K562 (cell line): ENCODE results near the gene ZNF701. TPM values are rescaled to one million over a fixed set of nuclear protein-coding genes. Genes with fewer than 3 reads are reported as not detected.
A peak's percentile ranks its signal among the peaks of the same experiment; 100 is the strongest.

Experiments
- ATAC-seq: fragments of 200-7000 bp; cut with Tn5 transposase; 3 replicates; pipeline ENCODE4 v1.9.1; 2020; ENCODE audit warnings: moderate library complexity
- BruUV-seq: library from RNA; stranded (reverse); fragments of 400-500 nt; replicated peaks from 2 replicates; lab custom pipeline; 2021; lab: Mats Ljungman, UMichigan
- CTCF ChIA-PET: fragments of 300-600 bp; formaldehyde crosslinking; extraction: SDS; loops from one replicate; lab custom pipeline; 2021; ENCODE audit warnings: low intra/inter-chr PET ratio; lab: Yijun Ruan, JAX
- POLR2A ChIA-PET: fragments of 300-600, 350-650 bp; sonication (Branson Sonifier 250); formaldehyde crosslinking; extraction: SDS; loops from one replicate; lab custom pipeline; 2021; ENCODE audit warnings: antibody characterized with exemption, inconsistent platforms; lab: Yijun Ruan, JAX
- DNase-seq, 4 experiments: peaks; one replicate each; pipeline versions ENCODE4 v3.0.0 to v3.0.0-alpha.2; 2011 to 2018; ENCODE audit warnings: low spot score in 3 of 4, mixed read lengths in 3 of 4; ENCODE audit errors: extremely low read depth in 1 of 4
- FAIRE-seq: peaks from 2 replicates; lab custom pipeline; 2011; peaks lifted over from hg19 to GRCh38; lab: Jason Lieb, UNC
- H2AFZ ChIP-seq: 2 replicates; pipeline ENCODE4 v1.6.0; 2011; ENCODE audit warnings: low read depth, low read length, control low read depth, inconsistent platforms
- H3K27ac ChIP-seq: fragments of 200-600 bp; 3 replicates; pipeline ENCODE4 v1.8.0; 2011; ENCODE audit warnings: low read depth, mild to moderate bottlenecking, control low read depth, inconsistent platforms, low read length, moderate library complexity, mixed read lengths; ENCODE audit errors: extremely low read depth
- H3K27me3 ChIP-seq, 2 experiments: fragments of 300-600 bp in 1 of 2; 2 replicates in 1 of 2; 3 replicates in 1 of 2; pipeline versions ENCODE4 v1.6.0 to v1.8.0; 2011; ENCODE audit warnings: inconsistent platforms in 2 of 2, low read length in 2 of 2, mild to moderate bottlenecking in 1 of 2, mixed read lengths in 1 of 2, moderate library complexity in 1 of 2; ENCODE audit not compliant: control insufficient read depth in 2 of 2, insufficient read depth in 2 of 2
- H3K36me3 ChIP-seq: fragments of 300-600 bp; 3 replicates; pipeline ENCODE4 v1.8.0; 2011; ENCODE audit warnings: mild to moderate bottlenecking, low read length, inconsistent platforms; ENCODE audit not compliant: control insufficient read depth, insufficient read depth
- H3K4me1 ChIP-seq, 2 experiments: fragments of 200-600 bp in 1 of 2; replicated peaks in 1 of 2; 2 replicates in 1 of 2; 3 replicates in 1 of 2; pipeline versions ENCODE4 v1.5.1 to v1.8.0; 2011; ENCODE audit warnings: inconsistent platforms in 2 of 2, low read length in 2 of 2, mild to moderate bottlenecking in 1 of 2, mixed read lengths in 1 of 2, moderate library complexity in 1 of 2; ENCODE audit not compliant: control insufficient read depth in 2 of 2, insufficient read depth in 2 of 2
- H3K4me2 ChIP-seq: 2 replicates; pipeline ENCODE4 v1.6.1; 2011; ENCODE audit warnings: low read length, control low read depth, inconsistent platforms, mixed read lengths; ENCODE audit not compliant: insufficient read depth
- H3K4me3 ChIP-seq: fragments of 200-600 bp; sonication (generic), shearing (Covaris generic); 2 replicates; pipeline ENCODE4 v1.5.1; 2016; ENCODE audit warnings: control low read depth, inconsistent platforms
- H3K79me2 ChIP-seq: fragments of 200-600 bp; 3 replicates; pipeline ENCODE4 v1.8.0; 2011; ENCODE audit warnings: low read length, inconsistent platforms; ENCODE audit not compliant: control insufficient read depth, insufficient read depth
- H3K9ac ChIP-seq, 2 experiments: 2 replicates each; pipeline versions ENCODE4 v1.6.0 to v1.6.1; 2011; ENCODE audit warnings: low read depth in 2 of 2, low read length in 2 of 2, control low read depth in 1 of 2, inconsistent platforms in 1 of 2, mild to moderate bottlenecking in 1 of 2, mixed read lengths in 1 of 2; ENCODE audit not compliant: insufficient read depth in 1 of 2
- H3K9me1 ChIP-seq: one replicate; pipeline ENCODE4 v1.6.0; 2011; ENCODE audit warnings: inconsistent platforms, mild to moderate bottlenecking, low read length, moderate library complexity; ENCODE audit not compliant: control insufficient read depth, insufficient read depth
- H3K9me3 ChIP-seq: replicated peaks from 2 replicates; pipeline ENCODE4 v1.5.1; 2011; ENCODE audit warnings: low read depth, low read length, inconsistent platforms; ENCODE audit not compliant: control insufficient read depth, insufficient read depth
- H4K20me1 ChIP-seq: replicated peaks from 2 replicates; pipeline ENCODE4 v1.6.1; 2011; ENCODE audit warnings: low read length, inconsistent platforms, mixed read lengths; ENCODE audit not compliant: control insufficient read depth, insufficient read depth
- BRF2 ChIP-seq: IDR thresholded peaks from 3 replicates; pipeline ENCODE4 v1.6.1; 2011; ENCODE audit warnings: borderline replicate concordance, mild to moderate bottlenecking; ENCODE audit not compliant: insufficient read length, insufficient read depth
- CBFA2T3 ChIP-seq: fragments of 450-650 bp; IDR thresholded peaks from 2 replicates; pipeline ENCODE4 v1.6.1; 2017
- EP300 ChIP-seq: IDR thresholded peaks from 2 replicates; pipeline ENCODE4 v1.6.1; 2012; ENCODE audit warnings: low read length, improper control_type of control experiment
- FOSL1 ChIP-seq: fragments of 200-800 bp; sonication (Bioruptor generic); conservative IDR thresholded peaks from 2 replicates; pipeline ENCODE4 v1.6.1; 2016; ENCODE audit warnings: missing genetic modification characterization, missing compliant biosample characterization
- HNRNPH1 ChIP-seq: fragments of 200-400 bp; formaldehyde crosslinking; optimal IDR thresholded peaks from 2 replicates; pipeline ENCODE3; 2017; ENCODE audit warnings: low read depth, mild to moderate bottlenecking, low read length, moderate library complexity
- HOXB6 ChIP-seq: fragments of 250-450 bp; sonication (Bioruptor Pico); IDR thresholded peaks from 2 replicates; pipeline ENCODE4 v1.5.1; 2022; ENCODE audit warnings: mild to moderate bottlenecking, borderline replicate concordance
- JUN ChIP-seq, 2 experiments: sonication (generic) in 1 of 2; formaldehyde crosslinking in 1 of 2; IDR thresholded peaks; 2 replicates each; pipeline versions ENCODE4 v1.6.1 to v1.8.0; 2012 to 2022; ENCODE audit warnings: borderline replicate concordance in 2 of 2, mild to moderate bottlenecking in 2 of 2, improper control_type of control experiment in 1 of 2, low read depth in 1 of 2, low read length in 1 of 2, missing genetic modification reagents in 1 of 2
- MAX ChIP-seq: sonication (generic); formaldehyde crosslinking; IDR thresholded peaks from 2 replicates; pipeline ENCODE4 v1.9.0; 2022; ENCODE audit warnings: mild to moderate bottlenecking, missing genetic modification reagents
- MTA2 ChIP-seq: fragments of 450-650 bp; IDR thresholded peaks from 2 replicates; pipeline ENCODE4 v1.6.1; 2016; ENCODE audit warnings: low read depth
- NCOR1 ChIP-seq: fragments of 450-650 bp; IDR thresholded peaks from 2 replicates; pipeline ENCODE4 v1.6.1; 2016; ENCODE audit warnings: mild to moderate bottlenecking, moderate library complexity
- PHF20 ChIP-seq: fragments of 450-650 bp; IDR thresholded peaks from 2 replicates; pipeline ENCODE4 v1.6.1; 2018; ENCODE audit not compliant: partially characterized antibody
- SIX5 ChIP-seq, 2 experiments: IDR thresholded peaks; 2 replicates each; pipeline ENCODE4 v1.6.1; 2011; ENCODE audit warnings: low read length in 2 of 2, borderline replicate concordance in 1 of 2, low read depth in 1 of 2, mild to moderate bottlenecking in 1 of 2, moderate library complexity in 1 of 2; ENCODE audit not compliant: insufficient read depth in 1 of 2
- SOX6 ChIP-seq: fragments of 450-650 bp; IDR thresholded peaks from 2 replicates; pipeline ENCODE4 v1.6.1; 2014; ENCODE audit warnings: mild to moderate bottlenecking
- SP1 ChIP-seq: sonication (generic); formaldehyde crosslinking; IDR thresholded peaks from 2 replicates; pipeline ENCODE4 v1.8.1; 2022; ENCODE audit warnings: mild to moderate bottlenecking, missing genetic modification reagents
- TRIM24 ChIP-seq, 2 experiments: fragments of 450-650 bp; IDR thresholded peaks; 2 replicates each; pipeline ENCODE4 v1.6.1; 2016
- TSC22D4 ChIP-seq: fragments of 450-650 bp; IDR thresholded peaks from 2 replicates; pipeline ENCODE4 v1.6.1; 2016; ENCODE audit warnings: missing genetic modification characterization, missing biosample characterization, control low read depth
- ZNF316 ChIP-seq: fragments of 450-650 bp; IDR thresholded peaks from 2 replicates; pipeline ENCODE4 v1.6.1; 2016
- ZNF766 ChIP-seq: fragments of 200-800 bp; sonication (Bioruptor generic); conservative IDR thresholded peaks from 2 replicates; pipeline ENCODE4 v1.6.1; 2016; ENCODE audit warnings: missing genetic modification characterization, missing compliant biosample characterization
- WGBS: fragments of 100-300 bp; shearing (Covaris generic); methylation state at CpG from one replicate; pipeline ENCODE4 v1.1.6; 2016; ENCODE audit warnings: low coverage, mixed read lengths; ENCODE audit not compliant: insufficient coverage; ENCODE audit errors: missing lambda C conversion rate; 5-methylcytosine and 5-hydroxymethylcytosine counted together
- in situ Hi-C: fragments of 300-500 bp; cut with MboI; formaldehyde crosslinking; loops from 4 replicates; pipeline ENCODE4 v1.15.0; 2018; ENCODE audit warnings: inconsistent platforms, mixed read lengths
- intact Hi-C: fragments of 100-400 bp; cut with micrococcal nuclease; formaldehyde crosslinking; loops from 2 replicates; pipeline ENCODE4 v1.14.2; 2022
- polyA plus RNA-seq, 8 experiments: library from polyadenylated mRNA; depleted of rRNA in 4 of 8; stranded (reverse) in 5 of 8; unstranded in 3 of 8; fragments of >200 nt; fragmentation: Nextera tagmentation in 2 of 8; fragmentation: Illumina TruSeq in 1 of 8; extraction: Ambion mirVana in 2 of 8; extraction: Trizol in 1 of 8; gene quantifications; 2 replicates each; pipeline versions ENCODE4 v1.2.1 to v1.2.3, GENCODE V29; 2011 to 2014; ENCODE audit warnings: inconsistent platforms in 1 of 8, missing spikeins in 1 of 8
- total RNA-seq, 7 experiments: library from RNA; depleted of rRNA in 6 of 7; stranded (reverse); fragments of >200 nt in 6 of 7; fragmentation: Illumina TruSeq in 2 of 7; extraction: Trizol in 2 of 7; gene quantifications; 2 replicates each; pipeline versions ENCODE4 v1.2.1 to v1.2.3, GENCODE V29; 2011 to 2021; ENCODE audit warnings: low replicate concordance in 1 of 7

Gene ZNF701
- total and polyA plus RNA-seq, 9 of the 15 experiments (the other 6 are each of a cell fraction or from before 2014, with no cell fraction given), result 5.3 to 15.9 (median 10.1) TPM

GRCh38 chr19:52566121-52566520 is 4.0 kb upstream of the ZNF701 start:
- in situ Hi-C loops, result no loop called here
- H4K20me1 ChIP-seq, result no peaks in the 10 kb centered on the region

GRCh38 chr19:52566588-52566987 is 3.5 kb upstream of the ZNF701 start:
- Histone ChIP-seq H3K9me3 (peaks cover 14% of the 10 kb centered on the region), H3K27me3 (no peaks in the 10 kb centered on the region), H3K4me2 (no peak overlapping the region), H2AFZ (no peak overlapping the region), H3K79me2 (peaks cover 11% of the 10 kb centered on the region), H3K36me3 (0 out of 3 replicates have a peak, but pooled peaks cover 3% of the 10 kb centered on the region), H3K9ac (no peak overlapping the region), H4K20me1 (no peaks in the 10 kb centered on the region), H3K4me3 (no peak overlapping the region), H3K27ac (peak overlapping the region; percentile 19; the same call in 1 of the 3 replicates), H3K9me1 (no peaks in the 10 kb centered on the region), H3K4me1 (peaks cover 2 to 11% of the 10 kb centered on the region in 2 experiments; a peak in 3 of 5 replicates)
- ATAC-seq, result no peak
- FAIRE-seq, result peak; percentile 40
- no TSS peak for BruUV-seq
- CTCF ChIA-PET, result no interaction called here
- DNase-seq, result peak in 2 of 4 experiments; percentile 14 to 34
- in situ Hi-C loops, result no loop called here
- intact Hi-C loops, result no loop called here
- WGBS, result 39% methylated on average over 2 of the region's 2 CpGs
- POLR2A ChIA-PET, result interaction anchor here (0.6 kb wide), 1 partner anchor 79 kb away, joined by 3 read pairs; no protein-coding TSS in a partner anchor
- TF ChIP-seq BRF2, result no peak
- peak; percentile 67 to 75; a peak in 3 of 4 replicates for TF ChIP-seq TRIM24 (IDR thresholded peaks at IDR 0.05)
- peak; percentile 20; the same call in 1 of the 2 replicates for TF ChIP-seq NCOR1
- TF ChIP-seq JUN (IDR thresholded peaks at IDR 0.05; ENCODE audit: borderline replicate concordance, low read depth, low read length), result peak; percentile 70
- no peak for TF ChIP-seq JUN (CRISPR knock-in tag; IDR thresholded peaks at IDR 0.05; ENCODE audit: borderline replicate concordance)
- TF ChIP-seq SOX6, result peak; percentile 63; the same call in 1 of the 2 replicates
- TF ChIP-seq EP300, result 0 out of 2 replicates have a peak, but pooled peaks have one; percentile 30
- TF ChIP-seq CBFA2T3, result peak; percentile 21; the same call in 1 of the 2 replicates
- no peak for TF ChIP-seq HNRNPH1
- TF ChIP-seq PHF20, result peak; percentile 44

More at GRCh38 chr19:52566121-52566520, 4.0 kb upstream of the ZNF701 start:
- Histone ChIP-seq H3K27ac (no peak overlapping the region), H2AFZ (no peak overlapping the region), H3K9ac (no peak overlapping the region), H3K79me2 (peaks cover 8% of the 10 kb centered on the region), H3K36me3 (0 out of 3 replicates have a peak, but pooled peaks cover 3% of the 10 kb centered on the region), H3K4me3 (no peak overlapping the region), H3K4me1 (peaks cover under 1 to 11% of the 10 kb centered on the region in 2 experiments; a peak in 3 of 5 replicates), H3K9me1 (no peaks in the 10 kb centered on the region), H3K9me3 (peaks cover 15% of the 10 kb centered on the region), H3K4me2 (no peak overlapping the region), H3K27me3 (no peaks in the 10 kb centered on the region)
- no peak for FAIRE-seq
- no peak for DNase-seq
- ChIA-PET CTCF (no interaction called here), POLR2A (interaction anchor here (0.6 kb wide), 1 partner anchor 78 kb away, joined by 3 read pairs; no protein-coding TSS in a partner anchor)
- no peak for ATAC-seq
- TF ChIP-seq FOSL1, result no peak
- no peak for TF ChIP-seq TSC22D4
- TF ChIP-seq SIX5 (IDR thresholded peaks at IDR 0.05; ENCODE audit: borderline replicate concordance in 1 of 2, insufficient read depth in 1 of 2, low read depth in 1 of 2, low read length in 2 of 2), result no peak
- no peak for TF ChIP-seq MAX
- TF ChIP-seq ZNF316, result no peak
- no peak for TF ChIP-seq HOXB6
- no peak for TF ChIP-seq TRIM24 (IDR thresholded peaks at IDR 0.05)
- TF ChIP-seq MTA2, result no peak
- TF ChIP-seq SP1 (CRISPR knock-in tag), result no peak
- TF ChIP-seq ZNF766 (CRISPR knock-in tag), result no peak
- 93% methylated on average over 6 of the region's 6 CpGs for WGBS
- BruUV-seq, result no TSS peak
- intact Hi-C loops, result no loop called here
